GM13977 (cell line): ENCODE results near the gene FTO.

Experiments used
- DNase-seq: peaks from one replicate; pipeline ENCODE4 v3.0.0; 2012; ENCODE audit warnings: low spot score
- CTCF ChIP-seq: IDR thresholded peaks from 2 replicates; pipeline ENCODE4 v1.5.1; 2012; ENCODE audit warnings: mild to moderate bottlenecking, control low read depth; ENCODE audit not compliant: insufficient read depth; ENCODE audit errors: extremely low read depth, missing control alignments
- in situ Hi-C: fragments of 300-500 bp; cut with MboI; formaldehyde crosslinking; loops from one replicate; pipeline ENCODE4 v1.12.0; 2022; ENCODE audit warnings: low sequenced_read_pairs, low pct_unique_long_range_greater_than_20kb, mixed read lengths, inconsistent platforms; ENCODE audit not compliant: unreplicated experiment

FTO gene

DNA sequence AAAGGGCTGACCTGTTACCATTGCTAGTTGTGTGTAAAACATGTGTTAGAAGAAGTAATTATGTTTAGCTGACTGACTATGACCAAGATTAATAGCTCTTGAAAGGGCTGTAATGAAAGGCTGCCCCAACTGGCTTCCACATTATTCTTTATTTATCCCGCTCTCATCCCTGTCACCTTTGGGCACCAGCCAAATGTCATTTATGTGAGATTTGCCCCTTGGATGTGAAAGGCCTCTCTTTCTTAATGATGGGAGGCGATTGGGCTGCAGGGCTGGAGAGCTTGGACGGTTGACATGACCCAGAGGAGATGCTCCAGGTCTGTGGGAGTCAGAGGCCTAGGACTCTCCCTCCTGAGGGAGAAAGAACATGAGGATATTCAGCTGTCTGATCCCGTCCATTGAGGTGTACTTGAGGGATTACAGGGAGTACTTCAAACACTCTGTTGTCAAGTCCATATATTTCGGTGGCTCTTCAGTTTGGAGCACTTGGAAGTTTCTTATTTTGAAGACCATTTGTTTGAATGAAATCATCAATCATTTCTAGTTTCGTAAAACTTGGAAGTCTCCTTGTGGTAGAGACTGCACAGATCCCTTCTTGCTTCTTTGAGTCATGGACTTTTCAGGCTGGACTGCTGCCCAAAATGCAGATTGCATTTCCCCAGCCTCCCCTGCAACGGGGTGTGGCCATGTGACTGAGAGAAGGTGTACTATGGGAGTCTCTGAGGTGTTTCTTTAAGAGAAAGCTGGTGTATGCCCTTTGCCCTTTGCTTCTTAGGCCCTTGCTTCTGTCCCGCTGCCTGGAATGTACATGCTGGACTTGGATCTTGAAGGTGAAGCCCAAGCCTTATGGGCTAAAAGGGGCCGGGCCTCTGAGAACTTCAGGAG, 51.3 kb downstream of the FTO start:
- in situ Hi-C loops = no loop called here
- TF ChIP-seq CTCF = no peak
- DNase-seq = no peak

DNA sequence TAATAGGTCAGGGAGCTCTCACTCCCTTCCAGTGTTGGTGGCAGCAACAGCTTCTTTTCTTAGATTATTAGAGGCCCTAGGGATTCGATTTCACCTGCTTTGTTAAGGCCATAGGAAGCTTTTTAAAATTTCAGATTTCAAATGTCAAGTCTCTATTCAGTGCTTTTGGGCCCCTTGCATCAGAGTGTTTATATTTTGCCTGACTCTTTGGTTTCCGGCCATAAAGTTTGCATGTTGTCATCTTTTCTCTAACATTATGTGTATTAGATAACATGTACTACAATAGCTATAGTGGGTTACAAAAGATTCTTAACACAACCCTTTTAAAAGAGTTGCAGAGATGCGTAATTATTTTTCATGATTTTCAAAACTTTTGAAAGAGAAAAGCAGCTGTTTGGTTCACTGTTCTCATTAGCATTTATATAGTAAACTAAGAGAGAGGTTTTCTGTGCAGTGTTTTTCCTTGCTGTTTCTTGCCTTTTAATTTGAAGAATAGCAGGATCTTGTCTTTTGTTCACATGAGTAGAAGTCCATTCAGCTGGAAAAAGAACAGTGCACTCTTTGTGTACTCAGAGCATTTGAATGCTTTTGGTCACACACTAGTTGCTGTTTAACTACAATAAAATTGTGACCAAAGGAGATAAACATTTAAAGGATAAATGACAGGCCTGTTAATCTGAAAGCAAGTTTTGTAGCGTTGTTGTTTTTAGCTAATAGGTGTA, 52.5 kb downstream of the FTO start:
- in situ Hi-C loops = no loop called here

DNA sequence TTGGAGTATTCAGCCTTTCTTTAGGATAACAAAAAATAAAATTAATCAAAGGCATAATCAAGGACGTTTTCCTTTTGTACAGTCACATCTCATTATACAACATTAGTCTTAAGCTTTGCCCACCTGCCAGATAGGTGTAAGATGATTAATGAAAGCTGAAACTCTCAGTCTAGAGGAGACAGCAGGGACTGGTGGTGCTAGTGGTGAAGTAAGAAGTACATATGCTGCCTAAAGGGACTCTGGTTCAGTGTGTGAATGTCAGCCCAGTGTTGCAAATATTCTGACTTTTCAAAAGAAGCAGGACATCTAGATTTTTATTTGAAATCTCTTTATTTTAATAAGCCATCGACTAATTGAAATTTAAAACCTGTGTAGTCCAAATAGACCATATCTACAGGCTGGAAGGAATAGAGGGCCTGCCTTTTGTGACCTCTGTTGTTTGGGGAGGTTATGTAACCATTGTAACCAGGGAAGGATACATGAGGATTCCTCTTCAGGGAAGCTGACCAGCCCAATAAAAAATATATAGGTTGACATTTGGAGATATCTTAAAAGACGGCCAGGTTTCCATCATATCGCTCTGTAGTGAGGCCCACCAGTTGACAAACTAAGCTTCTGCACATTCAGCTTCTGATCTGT, 54.1 kb downstream of the FTO start:
- no peak for DNase-seq
- no peak for TF ChIP-seq CTCF
- in situ Hi-C loops = no loop called here

More for the DNA sequence above, 52.5 kb downstream of the FTO start:
- no peak for TF ChIP-seq CTCF
- no peak for DNase-seq

DNA sequence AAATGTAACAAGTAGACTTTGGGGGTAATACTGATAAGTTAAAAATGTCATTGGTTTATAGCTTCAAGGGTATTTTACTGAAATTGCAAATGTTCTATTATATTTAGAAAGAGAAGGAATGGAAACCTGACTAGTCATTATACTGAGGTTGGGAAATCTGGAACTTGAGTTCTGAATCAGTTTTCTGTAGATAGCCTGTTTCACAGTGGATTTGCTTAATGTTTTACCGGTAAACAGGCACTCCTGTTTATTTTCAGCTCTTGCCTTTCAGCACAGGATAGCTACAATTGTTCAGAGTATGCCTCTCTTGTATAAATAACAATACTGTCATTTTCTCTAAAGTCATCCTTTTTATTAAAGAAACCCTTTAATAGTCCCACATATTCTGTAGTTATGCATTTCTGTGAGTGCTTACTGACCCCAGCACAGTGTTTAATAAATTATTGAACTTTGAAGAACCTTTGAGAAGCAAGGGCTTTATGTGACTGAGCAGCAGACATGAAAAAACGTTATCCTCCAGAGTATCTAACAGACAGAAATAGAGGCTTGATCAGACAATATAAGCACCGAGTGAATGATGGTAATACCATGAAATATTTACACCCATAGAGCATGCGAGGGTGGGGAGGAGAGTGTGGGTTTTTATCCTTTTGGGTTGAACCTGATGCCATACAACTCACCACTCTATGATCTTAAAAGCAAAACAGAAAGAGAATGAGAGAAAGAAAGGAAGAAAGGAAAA, 58.2 kb downstream of the FTO start:
- no peak for DNase-seq
- no peak for TF ChIP-seq CTCF
- in situ Hi-C loops = no loop called here

DNA sequence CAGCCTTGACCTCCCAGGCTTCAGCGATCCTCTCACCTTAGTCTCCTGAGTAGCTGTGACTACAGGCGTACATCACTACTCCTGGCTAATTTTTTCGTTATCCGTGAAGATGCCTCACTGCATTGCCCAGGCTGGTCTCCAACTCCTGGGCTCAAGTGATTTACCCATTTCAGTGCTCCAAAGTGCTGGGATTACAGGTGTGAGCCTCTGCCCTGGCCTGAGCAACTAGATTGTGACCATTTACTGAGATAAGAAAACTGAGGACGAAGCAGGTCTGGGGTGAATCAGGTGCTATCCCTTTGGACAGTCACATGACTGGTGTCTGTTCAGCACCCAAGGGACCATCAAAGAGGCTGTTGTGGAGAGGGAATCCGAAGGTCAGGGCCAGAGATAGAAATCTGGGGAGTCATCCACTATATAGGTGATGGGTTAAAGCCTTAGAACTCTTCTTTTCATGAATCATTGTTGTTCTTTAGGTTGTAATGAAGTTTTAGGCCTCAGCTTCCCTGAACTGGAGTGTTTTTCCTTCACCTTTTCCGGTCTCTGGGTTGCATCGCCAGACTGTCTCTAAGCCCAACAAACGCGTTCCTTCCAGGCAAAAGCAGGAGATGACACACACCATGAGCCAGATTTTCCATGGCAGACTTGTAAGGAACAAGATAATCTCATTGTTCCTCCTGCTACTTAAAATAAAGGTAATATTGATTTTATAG, 62.5 kb downstream of the FTO start:
- no peak for TF ChIP-seq CTCF
- no peak for DNase-seq
- in situ Hi-C loops = no loop called here
